HFF-Myc (cell line): Measurements from ENCODE around the gene LAGE3.

Source experiments
- DNase-seq: peaks from one replicate; pipeline ENCODE4 v3.0.0-alpha.2; 2011; ENCODE audit warnings: low read depth; ENCODE audit errors: extremely low read depth
- H3K4me3 ChIP-seq: replicated peaks from 2 replicates; pipeline ENCODE4 v1.5.1; 2011; ENCODE audit warnings: low read depth, mild to moderate bottlenecking, control low read depth, low read length
- TF ChIP-seq, protein P1 (sequence below): IDR thresholded peaks from 2 replicates; pipeline ENCODE4 v1.5.1; 2012; ENCODE audit warnings: mild to moderate bottlenecking, low read depth, low read length, control low read depth; ENCODE audit errors: missing control alignments

The LAGE3 gene

DNA sequence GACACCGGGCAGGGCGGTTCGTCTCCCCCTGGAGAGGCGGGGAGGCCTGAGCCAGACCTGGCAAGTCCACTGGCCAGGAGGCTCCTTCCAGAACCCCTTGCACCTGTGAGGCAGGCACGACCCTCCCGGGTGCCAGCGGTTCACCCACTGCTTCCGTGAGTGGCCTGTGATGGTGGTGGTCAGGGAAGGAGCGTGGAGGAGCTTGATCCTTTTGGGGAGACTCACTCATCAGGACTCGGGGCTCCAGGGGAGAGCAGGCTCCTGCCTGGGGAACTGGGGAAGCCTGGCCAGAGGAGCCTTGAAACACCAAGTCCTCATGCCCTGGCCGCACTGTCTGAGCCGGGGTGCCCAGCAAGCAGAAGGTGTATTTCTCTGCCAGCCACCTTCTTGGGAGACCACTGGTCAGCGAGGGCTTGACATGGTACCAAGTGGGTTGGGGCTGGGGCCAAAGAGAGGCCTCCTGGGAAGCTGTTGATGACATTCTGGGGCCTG, 34.3 kb downstream of the LAGE3 start:
- DNase-seq = no peak
- H3K4me3 ChIP-seq = peak overlapping the region; percentile 59
- TF ChIP-seq, protein P1, sequence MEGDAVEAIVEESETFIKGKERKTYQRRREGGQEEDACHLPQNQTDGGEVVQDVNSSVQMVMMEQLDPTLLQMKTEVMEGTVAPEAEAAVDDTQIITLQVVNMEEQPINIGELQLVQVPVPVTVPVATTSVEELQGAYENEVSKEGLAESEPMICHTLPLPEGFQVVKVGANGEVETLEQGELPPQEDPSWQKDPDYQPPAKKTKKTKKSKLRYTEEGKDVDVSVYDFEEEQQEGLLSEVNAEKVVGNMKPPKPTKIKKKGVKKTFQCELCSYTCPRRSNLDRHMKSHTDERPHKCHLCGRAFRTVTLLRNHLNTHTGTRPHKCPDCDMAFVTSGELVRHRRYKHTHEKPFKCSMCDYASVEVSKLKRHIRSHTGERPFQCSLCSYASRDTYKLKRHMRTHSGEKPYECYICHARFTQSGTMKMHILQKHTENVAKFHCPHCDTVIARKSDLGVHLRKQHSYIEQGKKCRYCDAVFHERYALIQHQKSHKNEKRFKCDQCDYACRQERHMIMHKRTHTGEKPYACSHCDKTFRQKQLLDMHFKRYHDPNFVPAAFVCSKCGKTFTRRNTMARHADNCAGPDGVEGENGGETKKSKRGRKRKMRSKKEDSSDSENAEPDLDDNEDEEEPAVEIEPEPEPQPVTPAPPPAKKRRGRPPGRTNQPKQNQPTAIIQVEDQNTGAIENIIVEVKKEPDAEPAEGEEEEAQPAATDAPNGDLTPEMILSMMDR = no peak

DNA sequence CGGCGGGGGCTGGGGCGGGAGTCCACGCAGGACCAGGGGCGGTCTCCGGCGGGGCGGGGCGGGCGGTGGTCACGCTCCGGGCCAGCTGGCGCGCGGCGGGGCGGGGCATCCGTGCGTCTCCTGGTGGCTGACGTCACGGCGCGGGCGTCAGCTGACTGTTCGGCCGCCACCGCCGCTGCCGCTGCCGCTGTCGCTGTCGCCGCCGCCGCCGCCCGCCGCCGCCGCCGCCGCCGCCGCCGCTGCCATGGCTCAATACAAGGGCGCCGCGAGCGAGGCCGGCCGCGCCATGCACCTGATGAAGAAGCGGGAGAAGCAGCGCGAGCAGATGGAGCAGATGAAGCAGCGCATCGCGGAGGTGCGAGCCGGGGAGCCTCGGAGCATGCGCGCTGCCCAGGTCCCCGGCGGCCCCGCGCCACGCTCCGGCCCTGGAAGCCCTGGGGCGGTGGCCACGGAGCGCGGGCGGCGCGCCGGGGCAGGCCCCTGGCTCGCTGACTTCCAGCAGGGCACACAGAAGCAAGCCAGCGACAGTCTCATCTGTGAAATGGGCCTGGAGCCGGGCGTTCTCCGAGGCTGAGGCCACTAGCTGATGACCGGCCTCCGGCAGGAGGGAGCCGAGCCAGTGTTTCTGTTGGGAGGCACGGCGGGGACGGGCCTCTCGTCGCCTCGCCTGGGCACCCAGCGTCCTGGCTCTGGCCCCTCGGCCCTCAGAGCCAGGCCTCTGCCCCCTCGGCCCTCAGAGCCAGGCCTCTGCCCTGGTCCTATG, 34.9 kb downstream of the LAGE3 start, which contains the start of gene FAM50A:
Gene FAM50A (plus strand): TSS at position 150 of the 763 bp plus-strand sequence. CDS start 95 bp downstream, at position 245.
- DNase-seq = no peak
- TF ChIP-seq, protein P1 = no peak

DNA sequence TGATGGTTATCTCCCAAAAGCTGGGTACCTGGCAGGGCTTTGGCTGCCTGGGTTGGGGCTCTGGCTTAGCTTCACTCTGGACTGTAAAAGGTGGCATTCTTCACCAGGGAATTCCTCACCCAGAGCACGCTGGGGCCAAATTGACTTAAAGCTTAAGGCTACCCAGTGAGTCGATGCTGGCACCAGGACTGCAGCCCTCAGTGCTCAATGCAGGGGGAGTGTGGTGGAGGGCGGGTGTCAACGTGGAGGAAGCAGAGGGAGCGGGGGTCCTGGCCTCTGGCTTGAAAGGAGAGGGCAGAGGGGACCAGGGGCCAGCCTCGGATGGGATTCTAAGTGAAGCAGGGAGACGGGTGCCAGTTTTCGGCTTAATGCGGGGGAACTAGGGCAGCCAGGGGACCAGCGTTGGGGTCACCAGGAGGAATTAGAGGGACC, 35.6 kb downstream of the LAGE3 start:
- DNase-seq = no peak
- TF ChIP-seq, protein P1 = no peak
- 0 out of 2 replicates have a peak overlapping the region, but pooled peaks have one; percentile 17 for H3K4me3 ChIP-seq

More for the DNA sequence above, 34.9 kb downstream of the LAGE3 start, which contains the start of gene FAM50A:
- H3K4me3 ChIP-seq = peak within 1 kb of the TSS; percentile 59

DNA sequence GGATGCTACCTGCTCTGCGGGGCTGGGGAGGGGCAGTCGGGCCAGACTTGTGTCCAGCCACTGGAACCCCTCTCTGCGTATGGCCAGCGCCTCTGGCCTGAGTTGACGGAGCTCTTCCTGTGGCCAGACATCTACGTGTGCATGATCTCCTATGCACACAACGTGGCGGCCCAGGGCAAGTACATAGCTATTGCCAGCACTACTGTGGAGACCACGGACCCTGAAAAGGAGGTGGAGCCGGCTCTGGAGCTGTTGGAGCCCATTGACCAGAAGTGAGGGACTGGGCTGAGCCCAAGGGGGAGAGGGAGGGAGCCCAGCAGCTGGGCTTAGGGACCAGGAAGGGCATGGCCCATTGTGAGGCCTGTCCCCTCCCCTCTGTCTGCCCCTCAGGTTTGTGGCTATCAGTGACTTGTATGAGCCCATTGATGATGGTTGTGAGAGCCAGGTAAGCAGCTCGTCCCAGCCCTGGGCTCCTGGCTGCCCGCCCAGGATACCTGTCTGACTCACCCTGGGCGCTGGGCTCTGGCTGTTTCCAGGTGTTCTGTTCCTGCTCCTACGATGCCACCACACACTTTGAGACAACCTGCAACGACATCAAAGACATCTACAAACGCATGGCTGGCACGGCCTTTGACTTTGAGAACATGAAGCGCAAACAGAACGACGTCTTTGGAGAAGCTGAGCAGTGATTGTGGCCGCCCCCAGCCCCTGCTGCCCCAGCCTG, 36.9 kb downstream of the LAGE3 start:
- TF ChIP-seq, protein P1 = no peak
- no peak for DNase-seq
- H3K4me3 ChIP-seq = no peak overlapping the region

DNA sequence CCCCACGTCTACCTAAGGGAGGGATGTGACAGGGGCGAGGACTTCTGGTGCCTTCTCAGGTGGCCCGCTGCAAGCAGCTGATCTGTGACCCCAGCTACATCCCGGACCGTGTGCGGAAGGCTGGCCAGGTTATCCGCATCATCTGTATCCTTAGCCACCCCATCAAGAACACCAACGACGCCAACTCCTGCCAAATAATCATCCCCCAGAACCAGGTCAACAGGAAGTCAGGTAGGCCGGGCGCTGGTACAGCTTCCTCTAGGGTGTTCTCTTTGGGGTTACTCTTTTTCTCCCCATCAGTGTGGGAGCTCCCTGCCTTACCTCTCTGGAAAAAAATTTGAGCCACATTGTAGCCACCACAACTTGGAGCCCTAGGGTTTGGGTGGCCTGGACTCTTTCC, 37.5 kb downstream of the LAGE3 start:
- no peak overlapping the region for H3K4me3 ChIP-seq
- TF ChIP-seq, protein P1 = no peak
- no peak for DNase-seq

DNA sequence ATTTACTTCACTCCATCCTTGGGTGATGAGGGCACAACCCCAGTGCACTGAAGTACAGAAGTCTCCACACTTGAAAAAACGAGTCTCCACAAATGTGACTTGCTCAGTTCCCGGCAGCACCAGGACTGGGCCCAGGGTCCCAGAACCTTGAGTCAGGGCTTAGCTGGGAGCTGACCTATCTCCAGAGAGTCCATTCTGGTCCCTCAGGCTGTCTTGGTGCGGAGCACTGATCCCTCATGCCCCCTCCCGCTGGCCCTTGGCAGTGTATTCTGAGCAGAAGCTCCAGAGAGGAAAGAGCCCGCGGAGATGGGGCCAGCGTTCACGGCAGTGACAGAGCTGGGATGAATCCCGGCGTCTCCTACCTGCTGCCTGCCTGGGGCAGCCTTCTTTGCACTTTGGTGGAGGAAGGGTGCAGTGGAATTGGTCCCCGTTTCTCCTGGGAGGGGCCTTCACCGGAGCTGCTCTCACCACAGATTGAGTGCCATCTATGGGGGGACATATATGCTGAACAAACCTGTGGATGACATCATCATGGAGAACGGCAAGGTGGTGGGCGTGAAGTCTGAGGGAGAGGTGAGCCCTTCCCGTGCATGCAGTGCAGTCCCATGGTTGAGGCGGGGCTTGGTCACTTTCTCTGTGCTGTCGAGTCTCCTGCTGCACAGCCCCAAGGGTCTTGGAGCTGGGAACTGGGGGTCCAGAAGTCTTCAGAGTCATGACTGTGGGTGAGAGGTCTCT, 38.3 kb downstream of the LAGE3 start:
- no peak for DNase-seq
- TF ChIP-seq, protein P1 = no peak
- H3K4me3 ChIP-seq = no peak overlapping the region
